PFSK-1 (cell line): ENCODE results near the gene CDKN2B.

Experiments
- FOXP2 ChIP-seq: optimal IDR thresholded peaks from 2 replicates; pipeline ENCODE3; 2011; ENCODE audit warnings: borderline replicate concordance, control low read depth, inconsistent platforms; ENCODE audit not compliant: insufficient read depth; ENCODE audit errors: extremely low read length, extremely low read depth
- POLR2AphosphoS5 ChIP-seq: IDR thresholded peaks from 2 replicates; pipeline ENCODE4 v1.6.1; 2012; ENCODE audit warnings: low read depth, mild to moderate bottlenecking, control low read depth, low read length, moderate library complexity
- SIN3A ChIP-seq: IDR thresholded peaks from 2 replicates; pipeline ENCODE4 v1.6.1; 2012; ENCODE audit warnings: mild to moderate bottlenecking, low read length, moderate library complexity, borderline replicate concordance; ENCODE audit not compliant: insufficient read depth
- TAF1 ChIP-seq: IDR thresholded peaks from 2 replicates; pipeline ENCODE4 v1.6.1; 2012; ENCODE audit warnings: low read length, control low read depth, borderline replicate concordance; ENCODE audit not compliant: insufficient read depth
- TF ChIP-seq, protein P1 (sequence below), 2 experiments: IDR thresholded peaks; 2 replicates each; pipeline versions ENCODE4 v1.6.1 to v1.8.0; 2011 to 2012; ENCODE audit warnings: low read depth in 2 of 2, low read length in 2 of 2, control low read depth in 1 of 2, inconsistent platforms in 1 of 2, mild to moderate bottlenecking in 1 of 2, moderate library complexity in 1 of 2; ENCODE audit not compliant: insufficient read depth in 1 of 2

Gene CDKN2B

GRCh38 chr9:21995666-21996398 lies 13.3 kb downstream of the CDKN2B start:
- TF ChIP-seq TAF1 = no peak
- no peak for TF ChIP-seq FOXP2
- TF ChIP-seq, protein P1, sequence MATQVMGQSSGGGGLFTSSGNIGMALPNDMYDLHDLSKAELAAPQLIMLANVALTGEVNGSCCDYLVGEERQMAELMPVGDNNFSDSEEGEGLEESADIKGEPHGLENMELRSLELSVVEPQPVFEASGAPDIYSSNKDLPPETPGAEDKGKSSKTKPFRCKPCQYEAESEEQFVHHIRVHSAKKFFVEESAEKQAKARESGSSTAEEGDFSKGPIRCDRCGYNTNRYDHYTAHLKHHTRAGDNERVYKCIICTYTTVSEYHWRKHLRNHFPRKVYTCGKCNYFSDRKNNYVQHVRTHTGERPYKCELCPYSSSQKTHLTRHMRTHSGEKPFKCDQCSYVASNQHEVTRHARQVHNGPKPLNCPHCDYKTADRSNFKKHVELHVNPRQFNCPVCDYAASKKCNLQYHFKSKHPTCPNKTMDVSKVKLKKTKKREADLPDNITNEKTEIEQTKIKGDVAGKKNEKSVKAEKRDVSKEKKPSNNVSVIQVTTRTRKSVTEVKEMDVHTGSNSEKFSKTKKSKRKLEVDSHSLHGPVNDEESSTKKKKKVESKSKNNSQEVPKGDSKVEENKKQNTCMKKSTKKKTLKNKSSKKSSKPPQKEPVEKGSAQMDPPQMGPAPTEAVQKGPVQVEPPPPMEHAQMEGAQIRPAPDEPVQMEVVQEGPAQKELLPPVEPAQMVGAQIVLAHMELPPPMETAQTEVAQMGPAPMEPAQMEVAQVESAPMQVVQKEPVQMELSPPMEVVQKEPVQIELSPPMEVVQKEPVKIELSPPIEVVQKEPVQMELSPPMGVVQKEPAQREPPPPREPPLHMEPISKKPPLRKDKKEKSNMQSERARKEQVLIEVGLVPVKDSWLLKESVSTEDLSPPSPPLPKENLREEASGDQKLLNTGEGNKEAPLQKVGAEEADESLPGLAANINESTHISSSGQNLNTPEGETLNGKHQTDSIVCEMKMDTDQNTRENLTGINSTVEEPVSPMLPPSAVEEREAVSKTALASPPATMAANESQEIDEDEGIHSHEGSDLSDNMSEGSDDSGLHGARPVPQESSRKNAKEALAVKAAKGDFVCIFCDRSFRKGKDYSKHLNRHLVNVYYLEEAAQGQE (IDR thresholded peaks at IDR 0.05; ENCODE audit: insufficient read depth in 1 of 2, low read depth in 2 of 2, low read length in 2 of 2) = no peak
- TF ChIP-seq POLR2AphosphoS5 = no peak
- TF ChIP-seq SIN3A = no peak

DNA sequence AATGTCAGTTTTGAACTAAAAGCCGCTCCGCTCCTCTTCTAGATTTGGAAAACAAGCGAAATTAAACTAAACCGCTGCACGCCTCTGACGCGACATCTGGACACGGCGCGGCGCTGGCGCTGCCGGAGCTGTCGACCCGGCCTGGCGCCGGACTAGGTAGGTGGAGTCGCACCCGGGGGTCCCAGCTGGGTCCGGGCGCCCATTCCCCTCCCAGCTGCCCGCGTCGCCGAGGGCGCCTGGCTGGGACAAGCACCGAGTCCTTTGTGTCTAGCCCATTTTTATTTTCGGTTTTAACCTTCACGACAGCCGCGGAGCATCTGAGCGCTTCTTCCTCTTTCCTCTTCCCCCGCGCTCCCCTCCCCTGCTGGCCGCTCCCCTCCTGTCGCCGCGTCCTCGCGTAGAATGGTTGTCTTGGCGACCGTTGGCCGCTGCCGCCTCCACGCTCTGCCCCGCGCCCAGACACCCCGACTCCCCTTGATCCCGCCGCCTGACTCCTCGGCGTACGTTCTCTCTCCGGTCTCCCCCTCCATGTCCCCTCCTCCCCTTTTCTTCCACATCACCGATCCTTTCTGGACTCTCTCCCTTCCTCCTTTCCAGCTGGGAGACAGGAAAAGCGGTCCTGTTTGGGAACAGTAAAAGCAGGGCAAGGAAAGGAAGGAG lies 14.0 kb downstream of the CDKN2B start:
- no peak for TF ChIP-seq POLR2AphosphoS5
- TF ChIP-seq, protein P1 (IDR thresholded peaks at IDR 0.05; ENCODE audit: insufficient read depth in 1 of 2, low read depth in 2 of 2, low read length in 2 of 2) = 0 out of 4 replicates have a peak, but pooled peaks of 1 of the 2 experiments have one; percentile 3
- TF ChIP-seq TAF1 = no peak
- TF ChIP-seq FOXP2 = peak; percentile 30
- TF ChIP-seq SIN3A = no peak; the same call in 1 of the 2 replicates

DNA sequence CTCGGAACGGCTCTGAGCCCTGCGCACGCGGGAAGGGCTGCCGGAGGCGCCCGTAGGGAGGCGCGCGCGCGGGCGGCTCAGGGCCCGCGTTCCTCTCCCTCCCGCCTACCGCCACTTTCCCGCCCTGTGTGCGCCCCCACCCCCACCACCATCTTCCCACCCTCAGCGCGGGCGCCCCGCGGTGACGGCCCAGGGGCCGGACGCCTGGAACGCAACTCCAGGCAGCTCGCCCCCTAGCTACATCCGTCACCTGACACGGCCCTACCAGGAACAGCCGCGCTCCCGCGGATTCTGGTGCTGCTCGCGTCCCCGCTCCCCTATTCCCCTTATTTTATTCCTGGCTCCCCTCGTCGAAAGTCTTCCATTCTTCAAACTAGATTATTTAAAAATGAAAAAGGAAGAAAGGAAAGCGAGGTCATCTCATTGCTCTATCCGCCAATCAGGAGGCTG lies 14.5 kb downstream of the CDKN2B start, which contains the start of gene CDKN2B-AS1:
Gene CDKN2B-AS1, plus strand, starts transcription at position 236 of the 450 bp plus-strand sequence.
- TF ChIP-seq FOXP2 (peak; percentile 33), SIN3A (no peak), TAF1 (0 out of 2 replicates have a peak, but pooled peaks have one; percentile 12)

DNA sequence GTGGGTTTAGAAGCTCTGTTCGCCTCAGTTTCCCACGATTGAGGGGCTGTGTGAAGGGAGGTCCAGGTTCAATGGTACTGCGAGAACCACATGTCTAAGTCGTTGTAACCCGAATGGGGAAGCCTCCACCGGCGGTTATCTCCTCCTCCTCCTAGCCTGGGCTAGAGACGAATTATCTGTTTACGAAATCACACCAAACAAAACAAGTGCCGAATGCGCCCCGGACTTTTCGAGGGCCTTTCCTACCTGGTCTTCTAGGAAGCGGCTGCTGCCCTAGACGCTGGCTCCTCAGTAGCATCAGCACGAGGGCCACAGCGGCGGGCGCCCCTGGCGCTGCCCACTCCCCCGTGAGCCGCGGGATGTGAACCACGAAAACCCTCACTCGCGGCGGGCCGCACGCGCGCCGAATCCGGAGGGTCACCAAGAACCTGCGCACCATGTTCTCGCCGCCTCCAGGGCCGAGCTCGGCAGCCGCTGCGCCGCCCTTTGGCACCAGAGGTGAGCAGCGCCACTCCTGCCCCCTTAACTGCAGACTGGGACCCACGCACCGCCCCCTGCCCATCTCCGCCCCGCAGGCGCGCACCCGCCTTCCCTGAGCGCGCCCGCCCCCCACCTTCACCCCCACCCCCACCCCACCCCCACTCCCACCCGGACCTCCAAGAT lies 15.1 kb downstream of the CDKN2B start, which contains the start of gene CDKN2A:
Gene CDKN2A, minus strand, starts transcription at position 500 of the 663 bp plus-strand sequence.
- TF ChIP-seq POLR2AphosphoS5 = 0 out of 2 replicates have a peak, but pooled peaks have one; percentile 49
- no peak for TF ChIP-seq SIN3A

GRCh38 chr9:21993007-21993406 lies 16.1 kb downstream of the CDKN2B start:
- TF ChIP-seq FOXP2 (no peak), SIN3A (no peak), TAF1 (no peak), POLR2AphosphoS5 (no peak)
- TF ChIP-seq, protein P1 (IDR thresholded peaks at IDR 0.05; ENCODE audit: insufficient read depth in 1 of 2, low read depth in 2 of 2, low read length in 2 of 2) = no peak
